GM12865 (cell line): ENCODE data around the gene STAG2.

Experiments used
- DNase-seq: peaks from one replicate; pipeline ENCODE4 v3.0.0; 2010; ENCODE audit warnings: low read depth
- H3K4me3 ChIP-seq: 2 replicates; pipeline ENCODE4 v1.5.1; 2011; ENCODE audit warnings: mild to moderate bottlenecking, low read depth, low read length, control low read depth
- TF ChIP-seq, protein P1 (sequence below): IDR thresholded peaks from 2 replicates; pipeline ENCODE4 v1.5.1; 2011; ENCODE audit warnings: low read length, control low read depth, low read depth, inconsistent platforms; ENCODE audit not compliant: insufficient read depth; ENCODE audit errors: missing control alignments

STAG2 gene

DNA sequence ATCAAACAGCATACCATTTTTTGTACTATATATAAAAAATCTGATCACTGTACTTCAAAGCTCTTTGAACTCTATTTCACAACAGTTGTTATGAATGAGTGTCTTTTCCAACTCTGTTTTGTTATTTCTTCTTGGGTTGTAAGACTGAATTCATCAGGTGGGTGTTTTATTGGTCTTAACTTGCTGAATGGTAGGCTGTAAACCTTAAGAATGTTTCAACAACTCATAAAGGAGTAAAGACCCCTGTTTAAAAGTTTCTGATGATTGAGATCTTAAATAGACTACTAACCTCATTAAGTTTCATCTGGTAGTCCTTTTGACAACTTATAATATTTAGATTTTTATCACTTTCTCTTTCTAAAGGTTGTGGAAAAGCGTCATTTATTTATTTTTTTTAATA is 18.4 kb upstream of the STAG2 start:
- TF ChIP-seq, protein P1, sequence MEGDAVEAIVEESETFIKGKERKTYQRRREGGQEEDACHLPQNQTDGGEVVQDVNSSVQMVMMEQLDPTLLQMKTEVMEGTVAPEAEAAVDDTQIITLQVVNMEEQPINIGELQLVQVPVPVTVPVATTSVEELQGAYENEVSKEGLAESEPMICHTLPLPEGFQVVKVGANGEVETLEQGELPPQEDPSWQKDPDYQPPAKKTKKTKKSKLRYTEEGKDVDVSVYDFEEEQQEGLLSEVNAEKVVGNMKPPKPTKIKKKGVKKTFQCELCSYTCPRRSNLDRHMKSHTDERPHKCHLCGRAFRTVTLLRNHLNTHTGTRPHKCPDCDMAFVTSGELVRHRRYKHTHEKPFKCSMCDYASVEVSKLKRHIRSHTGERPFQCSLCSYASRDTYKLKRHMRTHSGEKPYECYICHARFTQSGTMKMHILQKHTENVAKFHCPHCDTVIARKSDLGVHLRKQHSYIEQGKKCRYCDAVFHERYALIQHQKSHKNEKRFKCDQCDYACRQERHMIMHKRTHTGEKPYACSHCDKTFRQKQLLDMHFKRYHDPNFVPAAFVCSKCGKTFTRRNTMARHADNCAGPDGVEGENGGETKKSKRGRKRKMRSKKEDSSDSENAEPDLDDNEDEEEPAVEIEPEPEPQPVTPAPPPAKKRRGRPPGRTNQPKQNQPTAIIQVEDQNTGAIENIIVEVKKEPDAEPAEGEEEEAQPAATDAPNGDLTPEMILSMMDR, result no peak
- no peak for DNase-seq
- H3K4me3 ChIP-seq, result no peak overlapping the region

DNA sequence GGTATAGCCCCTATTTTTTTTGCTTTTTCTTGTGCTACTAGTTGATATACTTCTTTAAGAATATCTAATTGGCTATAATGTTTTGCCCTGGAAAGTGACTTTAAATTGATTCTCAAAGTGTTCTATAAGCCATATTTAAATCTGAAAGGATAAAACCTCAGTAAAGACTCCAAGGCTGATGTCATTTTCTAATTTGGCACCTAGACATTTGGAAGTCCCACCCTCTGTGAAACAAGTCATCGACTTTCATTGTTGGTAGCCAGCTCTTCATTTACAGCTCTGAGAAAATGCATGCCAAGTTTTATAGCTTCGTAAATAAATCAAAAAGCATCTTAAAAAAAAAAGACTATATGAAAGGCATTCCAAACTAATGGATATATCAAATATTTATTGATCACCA is 18.0 kb upstream of the STAG2 start:
- H3K4me3 ChIP-seq, result no peak overlapping the region
- TF ChIP-seq, protein P1, result no peak

DNA sequence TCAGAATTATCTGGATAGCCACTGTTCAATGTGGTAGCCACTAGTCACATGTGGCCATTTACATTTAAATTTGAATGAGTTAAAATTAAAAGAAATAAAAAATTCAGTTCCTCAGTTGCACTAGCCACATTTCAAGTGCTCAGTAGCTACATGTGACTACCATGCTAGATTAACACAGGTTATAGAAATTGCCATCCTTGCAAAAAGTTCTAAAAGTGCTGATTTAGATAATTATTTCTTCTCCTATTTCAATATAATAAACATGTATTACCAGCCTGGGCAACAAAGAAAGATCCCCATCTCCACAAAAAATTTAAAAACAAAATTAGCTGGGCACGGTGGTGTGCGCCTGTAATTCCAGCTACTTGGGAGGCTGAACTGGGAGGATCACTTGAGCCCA is 11.7 kb upstream of the STAG2 start:
- TF ChIP-seq, protein P1, result no peak
- H3K4me3 ChIP-seq, result no peak overlapping the region
- no peak for DNase-seq

More for the DNA sequence above, 18.0 kb upstream of the STAG2 start:
- DNase-seq, result no peak

DNA sequence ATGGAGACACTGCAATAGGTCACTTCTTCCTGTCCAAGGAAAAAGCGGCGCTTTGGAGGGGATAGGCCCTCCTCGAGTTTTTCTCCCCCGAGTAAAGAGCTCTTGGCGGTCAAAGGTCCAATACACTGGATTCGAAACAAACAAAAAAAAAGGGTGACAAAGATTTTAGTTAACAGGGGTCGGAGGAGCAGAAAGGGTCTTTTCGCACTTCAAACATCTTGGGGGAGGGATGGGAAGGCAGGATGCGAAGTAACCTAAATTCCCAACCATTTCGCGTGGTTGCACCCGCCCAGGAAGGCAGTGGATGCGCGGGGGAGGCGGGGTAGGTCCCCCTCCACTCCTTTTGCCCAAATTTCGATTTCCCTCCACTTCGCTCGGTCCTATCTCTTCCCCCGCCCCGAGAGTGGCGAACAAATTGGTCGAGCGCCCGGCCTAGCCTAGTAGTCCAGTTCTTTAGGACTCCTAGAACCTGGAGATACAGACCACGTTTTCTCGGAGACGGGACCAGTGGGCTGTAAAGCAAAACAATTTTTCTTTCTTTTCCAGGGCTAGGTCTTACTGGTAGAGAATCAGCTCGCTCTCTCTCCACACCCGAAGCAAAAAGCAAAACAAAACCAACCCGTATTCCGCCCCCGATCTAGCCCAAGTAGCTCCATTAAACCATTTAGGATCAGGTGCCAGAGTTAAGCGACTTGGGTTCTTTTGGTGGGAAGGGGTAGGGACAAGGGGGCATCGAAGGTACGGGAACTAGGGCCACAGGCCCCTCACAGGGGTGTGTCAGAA is 2.0 kb upstream of the STAG2 start:
- no peak for DNase-seq

DNA sequence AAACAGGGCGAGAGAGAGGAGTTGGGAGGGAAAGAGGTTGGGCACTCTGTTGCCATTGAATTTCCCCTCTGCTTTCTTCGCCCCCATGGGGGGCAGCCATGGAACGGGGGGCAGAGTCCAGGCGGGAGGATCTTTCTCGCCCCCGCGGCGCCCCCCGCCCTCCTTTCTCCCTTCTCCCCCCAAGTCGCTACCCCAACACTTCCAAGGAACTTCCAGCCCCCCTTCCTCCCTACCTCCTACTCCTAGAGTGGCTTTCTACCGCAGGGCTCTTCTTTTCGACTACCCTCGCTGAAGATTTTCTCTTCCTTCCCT is 594 bp upstream of the STAG2 start:
- TF ChIP-seq, protein P1, result no peak
- peak overlapping the region; percentile 73 for H3K4me3 ChIP-seq
- DNase-seq, result no peak

More for the DNA sequence above, 2.0 kb upstream of the STAG2 start:
- TF ChIP-seq, protein P1, result no peak
- H3K4me3 ChIP-seq, result peak overlapping the region; percentile 79

DNA sequence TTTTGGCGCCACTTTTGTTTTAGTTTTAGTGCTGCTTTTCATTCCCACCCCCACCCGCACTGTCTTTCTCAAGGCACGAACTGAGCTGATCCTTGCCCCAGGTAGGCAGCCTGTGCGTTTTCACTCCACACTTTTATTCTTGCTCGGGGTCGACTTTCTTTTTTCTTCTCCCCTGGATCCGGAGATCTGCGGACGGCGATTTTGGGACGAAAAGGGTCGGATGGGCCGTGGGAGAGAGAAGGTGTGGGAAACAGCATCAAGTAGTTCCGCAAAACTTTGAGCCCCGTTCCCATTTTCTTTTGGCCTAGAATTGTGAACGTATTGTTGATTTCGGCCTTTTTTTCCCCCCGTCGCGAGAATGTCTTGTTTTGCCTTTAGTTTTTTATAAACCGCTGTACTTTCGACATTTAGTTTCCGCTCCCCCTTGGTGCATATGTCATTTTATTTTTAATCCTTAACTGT is 531 bp downstream of the STAG2 start:
- peak; percentile 70 for DNase-seq
- TF ChIP-seq, protein P1, result no peak
- peak overlapping the region; percentile 73 for H3K4me3 ChIP-seq
